H1 (cell line): ENCODE results near the gene LPP. TPM values are rescaled to one million over a fixed set of nuclear protein-coding genes. Genes with fewer than 3 reads are reported as not detected.

Experiments used
- CTCF ChIA-PET: fragments of 300-600 bp; sonication (Branson Sonifier 250); formaldehyde crosslinking; loops from one replicate; lab custom pipeline; 2021; ENCODE audit not compliant: partially characterized antibody; lab: Charles Lee
- POLR2A ChIA-PET: fragments of 300-600 bp; sonication (Branson Sonifier 250); formaldehyde crosslinking; loops from one replicate; lab custom pipeline; 2021; ENCODE audit warnings: inconsistent platforms; ENCODE audit not compliant: partially characterized antibody; lab: Charles Lee
- DNase-seq, 2 experiments: peaks; one replicate each; pipeline versions ENCODE4 v3.0.0 to v3.0.0-alpha.2; 2010 to 2022; ENCODE audit warnings: low spot score in 2 of 2, low read depth in 1 of 2, mixed read lengths in 1 of 2
- FAIRE-seq: peaks from 2 replicates; lab custom pipeline; 2011; peaks lifted over from hg19 to GRCh38; lab: Jason Lieb, UNC
- H2AFZ ChIP-seq: 2 replicates; pipeline ENCODE4 v1.8.1; 2012; ENCODE audit warnings: low read length, inconsistent platforms
- H2AK5ac ChIP-seq: 2 replicates; pipeline ENCODE4 v1.6.1; 2013; ENCODE audit warnings: low read depth, low read length
- H2BK120ac ChIP-seq: replicated peaks from 2 replicates; pipeline ENCODE3; 2013; ENCODE audit warnings: low read depth, low read length, inconsistent platforms
- H2BK12ac ChIP-seq: 2 replicates; pipeline ENCODE4 v1.6.1; 2013; ENCODE audit warnings: low read depth, low read length
- H2BK15ac ChIP-seq: 2 replicates; pipeline ENCODE4 v1.6.1; 2013; ENCODE audit warnings: low read length
- H2BK20ac ChIP-seq: 2 replicates; pipeline ENCODE4 v1.6.1; 2013; ENCODE audit warnings: low read length
- H2BK5ac ChIP-seq: 2 replicates; pipeline ENCODE4 v1.6.1; 2013; ENCODE audit warnings: low read depth, low read length
- H3K14ac ChIP-seq: 2 replicates; pipeline ENCODE4 v1.6.1; 2013; ENCODE audit warnings: inconsistent platforms; ENCODE audit not compliant: insufficient read length
- H3K18ac ChIP-seq: 2 replicates; pipeline ENCODE4 v1.6.1; 2013; ENCODE audit warnings: low read length; ENCODE audit errors: extremely low read depth
- H3K23ac ChIP-seq: 2 replicates; pipeline ENCODE4 v1.6.1; 2013; ENCODE audit warnings: inconsistent platforms; ENCODE audit not compliant: insufficient read length
- H3K23me2 ChIP-seq: 2 replicates; pipeline ENCODE4 v1.6.1; 2013; ENCODE audit warnings: low read depth, low read length
- H3K27ac ChIP-seq: 2 replicates; pipeline ENCODE4 v1.6.1; 2011; ENCODE audit warnings: low read depth, low read length, inconsistent platforms
- H3K27me3 ChIP-seq, 4 experiments: replicated peaks in 1 of 4; 1 replicate in 1 of 4; 2 replicates in 3 of 4; pipeline versions ENCODE4 v1.6.1 to v1.8.1; 2011 to 2013; ENCODE audit warnings: low read length in 3 of 4, mild to moderate bottlenecking in 3 of 4, inconsistent platforms in 2 of 4, mixed read lengths in 2 of 4, moderate library complexity in 1 of 4; ENCODE audit not compliant: control insufficient read depth in 3 of 4, insufficient read depth in 3 of 4; ENCODE audit errors: extremely low read depth in 1 of 4
- H3K36me3 ChIP-seq, 4 experiments: 2 replicates each; pipeline versions ENCODE4 v1.6.1 to v1.8.1; 2011 to 2013; ENCODE audit warnings: mild to moderate bottlenecking in 4 of 4, low read length in 3 of 4, moderate library complexity in 2 of 4, control low read depth in 1 of 4, inconsistent platforms in 1 of 4; ENCODE audit not compliant: insufficient read depth in 4 of 4, control insufficient read depth in 2 of 4
- H3K4ac ChIP-seq: replicated peaks from 2 replicates; pipeline ENCODE3; 2013; ENCODE audit warnings: low read length, low read depth, mixed read lengths, inconsistent platforms; ENCODE audit not compliant: insufficient read length
- H3K4me1 ChIP-seq, 4 experiments: replicated peaks in 1 of 4; 1 replicate in 1 of 4; 2 replicates in 3 of 4; pipeline versions ENCODE4 v1.6.1 to v1.8.1; 2011 to 2013; ENCODE audit warnings: low read length in 3 of 4, inconsistent platforms in 2 of 4, mixed read lengths in 1 of 4; ENCODE audit not compliant: insufficient read depth in 4 of 4, control insufficient read depth in 3 of 4
- H3K4me2 ChIP-seq, 2 experiments: 2 replicates each; pipeline versions ENCODE4 v1.6.1 to v1.8.1; 2011 to 2013; ENCODE audit warnings: low read depth in 2 of 2, low read length in 2 of 2, control low read depth in 1 of 2, inconsistent platforms in 1 of 2, mild to moderate bottlenecking in 1 of 2; ENCODE audit not compliant: insufficient read depth in 1 of 2
- H3K4me3 ChIP-seq, 4 experiments: fragments of 200-600, 300-600 bp in 1 of 4; sonication (generic), shearing (Covaris generic), sonication (Bioruptor Twin) in 1 of 4; 2 replicates each; pipeline versions ENCODE4 v1.5.1 to v1.8.1; 2011 to 2016; ENCODE audit warnings: low read length in 4 of 4, low read depth in 3 of 4, control low read depth in 2 of 4, inconsistent platforms in 2 of 4, mild to moderate bottlenecking in 2 of 4, mixed read lengths in 1 of 4, moderate library complexity in 1 of 4; ENCODE audit not compliant: insufficient read depth in 2 of 4; ENCODE audit errors: extremely low read depth in 1 of 4
- H3K56ac ChIP-seq: replicated peaks from 2 replicates; pipeline ENCODE3; 2013; ENCODE audit warnings: low read depth, mild to moderate bottlenecking, mixed read lengths, low read length, inconsistent platforms; ENCODE audit not compliant: insufficient read length
- H3K79me1 ChIP-seq: 2 replicates; pipeline ENCODE4 v1.6.1; 2013; ENCODE audit warnings: low read depth, low read length, control low read depth
- H3K79me2 ChIP-seq, 2 experiments: 2 replicates each; pipeline versions ENCODE4 v1.6.1 to v1.8.1; 2012 to 2013; ENCODE audit warnings: low read length in 2 of 2, mild to moderate bottlenecking in 2 of 2, inconsistent platforms in 1 of 2; ENCODE audit not compliant: insufficient read depth in 2 of 2, control insufficient read depth in 1 of 2
- H3K9ac ChIP-seq, 4 experiments: replicated peaks in 1 of 4; 1 replicate in 1 of 4; 2 replicates in 3 of 4; pipeline versions ENCODE4 v1.6.1 to v1.8.1; 2011 to 2013; ENCODE audit warnings: low read depth in 3 of 4, low read length in 3 of 4, control low read depth in 2 of 4, mild to moderate bottlenecking in 2 of 4, moderate library complexity in 2 of 4, inconsistent platforms in 1 of 4; ENCODE audit errors: extremely low read depth in 1 of 4
- H3K9me3 ChIP-seq, 2 experiments: 2 replicates each; pipeline versions ENCODE4 v1.6.1 to v1.8.1; 2012 to 2013; ENCODE audit warnings: mild to moderate bottlenecking in 2 of 2, moderate library complexity in 2 of 2, control low read depth in 1 of 2, inconsistent platforms in 1 of 2, low read depth in 1 of 2, low read length in 1 of 2, mixed read lengths in 1 of 2; ENCODE audit not compliant: insufficient read depth in 2 of 2
- H4K20me1 ChIP-seq, 2 experiments: replicated peaks in 1 of 2; 2 replicates each; pipeline versions ENCODE3 to v1.8.1; 2011 to 2013; ENCODE audit warnings: inconsistent platforms in 2 of 2, low read length in 2 of 2, mild to moderate bottlenecking in 1 of 2; ENCODE audit not compliant: insufficient read depth in 2 of 2, control insufficient read depth in 1 of 2
- H4K5ac ChIP-seq: 2 replicates; pipeline ENCODE4 v1.6.1; 2013; ENCODE audit warnings: low read length, low read depth, mixed read lengths, inconsistent platforms; ENCODE audit not compliant: insufficient read length
- H4K8ac ChIP-seq: 2 replicates; pipeline ENCODE4 v1.8.0; 2013; ENCODE audit warnings: mild to moderate bottlenecking, moderate library complexity, low read length, inconsistent platforms; ENCODE audit not compliant: insufficient read depth; ENCODE audit errors: extremely low read depth
- H4K91ac ChIP-seq: replicated peaks from 2 replicates; pipeline ENCODE3; 2013; ENCODE audit warnings: low read length, mixed read lengths, inconsistent platforms; ENCODE audit not compliant: insufficient read length
- ATF3 ChIP-seq: IDR thresholded peaks from 2 replicates; pipeline ENCODE4 v1.6.1; 2011; ENCODE audit warnings: low read depth, mild to moderate bottlenecking, low read length; ENCODE audit not compliant: insufficient read depth
- CBX8 ChIP-seq: fragments of 300-800, 300-1000 bp; sonication (generic); IDR thresholded peaks from 2 replicates; pipeline ENCODE4 v1.7.1; 2016; ENCODE audit warnings: low read depth, low read length, borderline replicate concordance
- EZH2 ChIP-seq: fragments of 200-600 bp; sonication (generic); IDR thresholded peaks from 2 replicates; pipeline ENCODE4 v1.7.1; 2012; ENCODE audit warnings: low read depth, mild to moderate bottlenecking, moderate library complexity, low read length, inconsistent platforms; ENCODE audit not compliant: severe bottlenecking
- JUN ChIP-seq: IDR thresholded peaks from 2 replicates; pipeline ENCODE4 v1.6.1; 2011; ENCODE audit warnings: low read depth, mild to moderate bottlenecking, improper control_type of control experiment, low read length
- MAFK ChIP-seq: IDR thresholded peaks from 2 replicates; pipeline ENCODE4 v1.6.1; 2012; ENCODE audit warnings: low read depth, mild to moderate bottlenecking, improper control_type of control experiment, low read length
- MAX ChIP-seq: IDR thresholded peaks from 2 replicates; pipeline ENCODE4 v1.6.1; 2012; ENCODE audit warnings: inconsistent platforms
- PHF8 ChIP-seq: fragments of 200-600 bp; sonication (generic); conservative IDR thresholded peaks from 2 replicates; pipeline ENCODE4 v1.7.1; 2012; ENCODE audit warnings: low read depth, mild to moderate bottlenecking, inconsistent platforms, low read length, moderate library complexity
- POLR2A ChIP-seq, 2 experiments: IDR thresholded peaks; 1 replicate in 1 of 2; 2 replicates in 1 of 2; pipeline ENCODE4 v1.6.1; 2011; ENCODE audit warnings: low read depth in 2 of 2, low read length in 2 of 2, mild to moderate bottlenecking in 2 of 2; ENCODE audit errors: control extremely low read depth in 1 of 2
- RBBP5 ChIP-seq: IDR thresholded peaks from 2 replicates; pipeline ENCODE4 v1.7.1; 2012; ENCODE audit warnings: low read depth, mild to moderate bottlenecking, inconsistent platforms, low read length, moderate library complexity, borderline replicate concordance
- RXRA ChIP-seq: IDR thresholded peaks from 2 replicates; pipeline ENCODE4 v1.6.1; 2011; ENCODE audit warnings: low read depth, mild to moderate bottlenecking, low read length, moderate library complexity; ENCODE audit not compliant: insufficient read depth
- SAP30 ChIP-seq: fragments of 300-600 bp; sonication (generic); IDR thresholded peaks from 2 replicates; pipeline ENCODE4 v1.7.1; 2012; ENCODE audit warnings: low read length, moderate library complexity, mild to moderate bottlenecking, inconsistent platforms; ENCODE audit not compliant: insufficient read depth, insufficient replicate concordance
- SIX5 ChIP-seq: IDR thresholded peaks from 2 replicates; pipeline ENCODE4 v1.6.1; 2011; ENCODE audit warnings: mild to moderate bottlenecking, low read depth, low read length
- TAF7 ChIP-seq: optimal IDR thresholded peaks from 2 replicates; pipeline ENCODE3; 2011; ENCODE audit warnings: low read depth, mild to moderate bottlenecking, inconsistent platforms, low read length, moderate library complexity, borderline replicate concordance
- TBP ChIP-seq: IDR thresholded peaks from 2 replicates; pipeline ENCODE4 v1.6.1; 2011; ENCODE audit warnings: low read depth, low read length, improper control_type of control experiment
- WGBS, 2 experiments: shearing (Covaris generic) in 1 of 2; methylation state at CpG; one replicate each; pipeline versions ENCODE4 v1.1.6 to v1.1.7; 2013 to 2015; ENCODE audit warnings: low lambda C conversion rate in 2 of 2, mixed read lengths in 2 of 2, inconsistent platforms in 1 of 2, low coverage in 1 of 2, missing lambda C conversion rate in 1 of 2; ENCODE audit not compliant: insufficient replicate concordance in 2 of 2, insufficient coverage in 1 of 2, insufficient read length in 1 of 2; ENCODE audit errors: extremely low coverage in 1 of 2, missing lambda C conversion rate in 1 of 2; 5-methylcytosine and 5-hydroxymethylcytosine counted together
- polyA plus RNA-seq, 7 experiments: library from polyadenylated mRNA; depleted of rRNA in 3 of 7; stranded (reverse) in 5 of 7; unstranded in 2 of 7; fragments of >200 nt in 5 of 7; fragments of 200-250 nt in 2 of 7; gene quantifications; 1 replicate in 5 of 7; 2 replicates in 1 of 7; 4 replicates in 1 of 7; pipeline versions ENCODE4 v1.2.1 to v1.2.3, GENCODE V29; 2011 to 2013; ENCODE audit warnings: missing spikeins in 2 of 7, mixed read lengths in 2 of 7
- total RNA-seq: library from RNA; stranded (reverse); fragmentation: NEBNext Ultra II Directional; extraction: Animal tissue kit (Norgen Biotek cat#: 25700); gene quantifications from 2 replicates; pipeline ENCODE4 v1.2.1, GENCODE V29; 2021

Gene LPP
- total and polyA plus RNA-seq, 2 of the 8 experiments (the other 6 are each of a cell fraction or from before 2014, with no cell fraction given): 10.0 to 53.3 TPM

- Histone ChIP-seq H3K79me2 (no peaks in the 10 kb centered on the region), H3K4me2 (no peak overlapping the region), H3K4ac (no peak overlapping the region), H3K4me3 (no peak overlapping the region), H4K91ac (no peak overlapping the region), H3K23ac (no peak overlapping the region), H3K56ac (no peak overlapping the region), H2AFZ (no peak overlapping the region), H4K5ac (no peak overlapping the region), H4K8ac (no peak overlapping the region), H3K79me1 (no peaks in the 10 kb centered on the region), H3K36me3 (no peaks in the 10 kb centered on the region), H4K20me1 (no peaks in the 10 kb centered on the region), H2AK5ac (no peak overlapping the region), H3K27me3 (no peaks in the 10 kb centered on the region), H2BK12ac (no peak overlapping the region), H3K27ac (no peak overlapping the region), H3K9me3 (no peaks in the 10 kb centered on the region), H3K9ac (no peak overlapping the region), H2BK5ac (no peak overlapping the region), H3K4me1 (no peaks in the 10 kb centered on the region), H2BK120ac (no peak overlapping the region), H3K14ac (no peak overlapping the region), H2BK15ac (no peak overlapping the region), H3K18ac (no peak overlapping the region), H3K23me2 (no peaks in the 10 kb centered on the region), H2BK20ac (no peak overlapping the region)
- CTCF ChIA-PET: interaction anchor here (0.7 kb wide), 2 partner anchors 67 to 397 kb away, joined by 3 to 4 read pairs; no protein-coding TSS in a partner anchor
- POLR2A ChIA-PET: interaction anchor here (1.5 kb wide), 1 partner anchor 16 kb away, joined by 5 read pairs; no protein-coding TSS in a partner anchor
- WGBS, 2 experiments: 84% methylated on average over 1 of the region's 1 CpG; no CpG with 5 or more reads in 1 of the 2 experiments
- FAIRE-seq (no peak), DNase-seq (no peak)
- TF ChIP-seq MAFK (no peak), SAP30 (no peak), JUN (no peak), EZH2 (no peak), CBX8 (no peak), RXRA (no peak), TBP (no peak), SIX5 (no peak), TAF7 (no peak), RBBP5 (no peak), ATF3 (no peak), MAX (no peak), PHF8 (no peak), POLR2A (IDR thresholded peaks at IDR 0.05; ENCODE audit: control extremely low read depth in 1 of 2, low read depth in 2 of 2, low read length in 2 of 2) (no peak)
Observed at GRCh38 chr3:188137051-188137450, 16.9 kb upstream of the LPP start.
